Erythroblast (primary cell): ENCODE measurements around the gene ING3.

Source experiments
- GATA1 ChIP-seq: IDR thresholded peaks from 2 replicates; pipeline ENCODE4 v1.6.1; 2011; ENCODE audit warnings: low read depth, mild to moderate bottlenecking, control low read depth, low read length, moderate library complexity
- POLR2A ChIP-seq: IDR thresholded peaks from 2 replicates; pipeline ENCODE4 v1.6.1; 2011; ENCODE audit warnings: mild to moderate bottlenecking, low read length

GRCh38 chr7:120931243-120931642 is 19.3 kb upstream of the ING3 start:
- no peak for TF ChIP-seq POLR2A
- no peak for TF ChIP-seq GATA1
